LNCAP (cell line): ENCODE data around the gene EIF4E1B.

ENCODE experiments used
- CTCF ChIP-seq: fragments of 450-650 bp; IDR thresholded peaks from 2 replicates; pipeline ENCODE4 v1.5.1; 2017; ENCODE audit warnings: mild to moderate bottlenecking

Gene EIF4E1B

GRCh38 chr5:176685010-176685409 is 54.5 kb downstream of the EIF4E1B start:
- no peak for TF ChIP-seq CTCF

- no peak for TF ChIP-seq CTCF
These were observed 56.8 kb downstream of the EIF4E1B start for GRCh38 chr5:176687247-176687646.

GRCh38 chr5:176687881-176688280 is 57.4 kb downstream of the EIF4E1B start:
- no peak for TF ChIP-seq CTCF

GRCh38 chr5:176690911-176691310 is 60.4 kb downstream of the EIF4E1B start:
- TF ChIP-seq CTCF: no peak

- no peak for TF ChIP-seq CTCF
These were observed 61.0 kb downstream of the EIF4E1B start for GRCh38 chr5:176691524-176691923.

DNA sequence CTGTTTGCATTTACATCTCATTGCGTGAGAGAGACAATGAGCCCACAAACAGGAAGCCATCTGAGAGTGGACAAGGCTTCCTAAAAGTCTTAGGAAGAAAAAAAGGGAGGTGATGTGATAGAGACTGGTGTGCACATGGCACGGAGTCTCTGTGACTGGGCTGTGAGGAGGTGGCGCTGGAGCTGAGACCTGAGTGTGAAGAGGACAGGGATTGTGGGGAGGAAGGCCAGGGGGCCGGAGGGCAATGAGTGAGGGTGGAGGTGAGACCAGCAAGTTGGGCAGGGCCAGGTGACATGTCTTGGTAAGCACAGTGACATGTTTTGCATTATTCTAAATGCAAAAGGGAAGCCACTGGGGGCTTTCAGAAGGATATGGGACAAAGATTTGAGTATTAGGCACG is 61.9 kb downstream of the EIF4E1B start:
- TF ChIP-seq CTCF: no peak

DNA sequence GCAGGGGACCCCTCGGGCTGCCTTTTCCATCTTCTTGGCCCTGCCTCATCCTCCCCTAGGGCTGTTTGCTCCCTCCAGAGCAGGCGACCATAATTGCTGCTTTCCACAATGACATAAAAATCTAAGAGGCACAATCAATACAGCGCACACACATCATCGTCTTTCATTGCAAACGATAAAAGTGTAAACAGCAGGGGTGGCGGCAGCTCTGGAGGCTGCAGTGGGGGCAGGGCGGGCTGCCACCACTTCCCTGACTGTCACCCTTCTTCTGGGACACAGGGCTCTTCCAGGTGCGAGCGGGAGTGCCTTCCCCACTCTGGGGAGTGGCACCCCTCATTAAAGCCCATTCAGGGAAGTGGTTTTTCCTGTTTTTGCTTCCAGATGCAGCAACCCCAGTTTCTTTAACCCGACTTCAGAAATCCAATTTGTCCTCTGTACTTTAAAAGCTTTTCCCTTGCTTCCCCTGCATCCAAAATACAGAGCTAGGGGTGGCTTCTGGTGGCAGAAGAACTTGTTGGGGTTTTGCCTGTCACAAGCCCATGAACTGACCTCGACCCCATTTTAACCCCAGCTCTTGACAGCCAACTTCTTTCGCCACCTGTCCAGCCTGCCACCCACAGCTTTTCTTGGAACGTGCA is 62.5 kb downstream of the EIF4E1B start:
- TF ChIP-seq CTCF: no peak

DNA sequence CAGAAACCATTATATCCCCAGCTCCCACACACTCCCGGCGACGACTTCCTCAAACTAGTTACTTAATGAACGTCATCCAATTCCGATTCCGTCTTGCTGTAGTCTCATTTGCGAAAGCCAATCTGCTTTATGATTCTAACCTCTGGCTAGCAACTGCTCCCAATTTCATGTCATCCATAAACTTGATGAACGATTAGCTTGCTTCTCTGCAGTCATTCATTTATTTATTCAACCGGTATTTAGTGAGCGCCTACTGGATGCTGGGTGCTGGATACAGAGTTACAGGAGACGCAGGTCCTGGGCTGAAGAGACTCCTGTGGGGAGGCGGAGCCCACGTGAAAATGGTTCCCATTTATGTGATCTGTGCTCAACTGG is 63.0 kb downstream of the EIF4E1B start:
- TF ChIP-seq CTCF: no peak
